Measurements from ENCODE around the gene BRAT1. TPM values are rescaled to one million over a fixed set of nuclear protein-coding genes. Genes with fewer than 3 reads are reported as not detected.

Gene BRAT1
- total RNA-seq (20.1 and 20.3 TPM in 2 replicates), polyA plus RNA-seq (4.0 and 5.8 TPM in 2 replicates), polyA minus RNA-seq (ENCODE audit: low replicate concordance) (5.2 and 21.0 TPM in 2 replicates)
- polyA plus RNA-seq (2012): 10.2 and 18.5 TPM in 2 replicates

DNA sequence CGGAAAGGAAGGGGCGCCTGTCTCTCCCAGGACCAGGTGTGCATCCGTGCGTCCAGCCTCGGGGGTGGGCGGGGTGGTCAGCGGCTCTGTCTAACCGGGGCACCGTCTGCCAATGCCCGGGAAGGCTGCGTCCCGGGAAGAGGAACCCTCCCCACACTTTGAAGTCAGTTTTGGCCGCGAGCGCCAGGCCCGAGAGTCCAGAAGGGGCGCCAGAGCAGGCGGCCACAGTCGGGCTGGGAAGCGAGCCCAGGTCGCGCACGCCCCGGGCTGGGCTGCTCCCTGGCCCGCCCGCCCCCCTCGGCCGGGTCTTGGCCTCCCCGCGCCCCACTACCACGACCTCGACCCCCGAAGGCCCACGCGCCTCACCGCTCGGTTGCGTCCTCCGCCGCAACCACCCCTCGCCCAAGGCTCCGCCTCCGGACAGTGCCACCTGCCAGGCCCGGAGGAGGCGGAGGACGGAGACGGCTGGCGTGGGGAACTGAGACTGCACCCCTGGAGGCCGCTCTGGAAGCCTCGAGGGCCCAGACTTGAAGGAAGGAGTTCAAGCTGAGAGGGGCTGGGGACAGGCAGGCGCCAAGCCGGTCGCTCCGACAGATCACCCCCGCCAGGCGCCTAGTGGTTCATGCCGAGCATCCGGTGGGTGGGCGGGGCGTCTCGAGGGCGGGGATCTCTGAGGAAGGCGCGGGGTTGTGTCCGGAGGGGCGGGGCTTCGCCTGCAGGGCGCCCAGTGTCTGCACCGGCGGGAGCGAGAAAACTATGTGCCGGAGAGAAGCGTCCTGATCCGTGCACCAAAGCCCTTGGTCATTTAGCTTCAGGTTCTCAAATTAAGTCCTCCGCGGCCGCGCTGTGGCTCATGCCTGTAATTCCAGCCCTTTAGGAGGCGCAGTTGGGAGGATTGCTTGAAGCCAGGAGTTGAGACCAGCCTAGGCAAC lies at the start of gene BRAT1:
Gene BRAT1 (minus strand): TSS at position 404 of the 932 bp plus-strand sequence. CDS start 1,093 bp downstream, outside the sequence.
- TF ChIP-seq, protein P1, sequence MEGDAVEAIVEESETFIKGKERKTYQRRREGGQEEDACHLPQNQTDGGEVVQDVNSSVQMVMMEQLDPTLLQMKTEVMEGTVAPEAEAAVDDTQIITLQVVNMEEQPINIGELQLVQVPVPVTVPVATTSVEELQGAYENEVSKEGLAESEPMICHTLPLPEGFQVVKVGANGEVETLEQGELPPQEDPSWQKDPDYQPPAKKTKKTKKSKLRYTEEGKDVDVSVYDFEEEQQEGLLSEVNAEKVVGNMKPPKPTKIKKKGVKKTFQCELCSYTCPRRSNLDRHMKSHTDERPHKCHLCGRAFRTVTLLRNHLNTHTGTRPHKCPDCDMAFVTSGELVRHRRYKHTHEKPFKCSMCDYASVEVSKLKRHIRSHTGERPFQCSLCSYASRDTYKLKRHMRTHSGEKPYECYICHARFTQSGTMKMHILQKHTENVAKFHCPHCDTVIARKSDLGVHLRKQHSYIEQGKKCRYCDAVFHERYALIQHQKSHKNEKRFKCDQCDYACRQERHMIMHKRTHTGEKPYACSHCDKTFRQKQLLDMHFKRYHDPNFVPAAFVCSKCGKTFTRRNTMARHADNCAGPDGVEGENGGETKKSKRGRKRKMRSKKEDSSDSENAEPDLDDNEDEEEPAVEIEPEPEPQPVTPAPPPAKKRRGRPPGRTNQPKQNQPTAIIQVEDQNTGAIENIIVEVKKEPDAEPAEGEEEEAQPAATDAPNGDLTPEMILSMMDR (conservative IDR thresholded peaks at IDR 0.05 in 1 of 2, IDR thresholded peaks at IDR 0.05 in 1 of 2; ENCODE audit: low read depth in 1 of 2, low read length in 2 of 2): peak; percentile 27 to 39
- no peak for TF ChIP-seq EZH2 (IDR thresholded peaks at IDR 0.05; ENCODE audit: low read length, missing control alignments)
- peak within 1 kb of the TSS; percentile 100 for H3K27ac ChIP-seq (ENCODE audit: insufficient read depth, low read length)
- DNase-seq (ENCODE audit: low read depth in 2 of 2): peak; percentile 90
- peak within 1 kb of the TSS; percentile 71 to 83 (median 74) for H3K4me3 ChIP-seq (replicated peaks in 1 of 4; ENCODE audit: control extremely low read depth in 1 of 4, insufficient read depth in 1 of 4, low read depth in 3 of 4, low read length in 4 of 4)
- H3K9me3 ChIP-seq (ENCODE audit: control insufficient read depth, insufficient read depth, low read depth, low read length): no peaks in the 10 kb centered on the region
- peak within 1 kb of the TSS; percentile 90 for H2AFZ ChIP-seq (ENCODE audit: low read length)
- peak within 1 kb of the TSS; percentile 99 for H3K9ac ChIP-seq (ENCODE audit: insufficient read depth, low read length)
- H3K79me2 ChIP-seq (ENCODE audit: control insufficient read depth, insufficient read depth, low read length): peaks cover 13% of the 10 kb centered on the region
- no peaks in the 10 kb centered on the region for H3K27me3 ChIP-seq (ENCODE audit: control insufficient read depth, insufficient read depth, low read length)
- H3K4me2 ChIP-seq (ENCODE audit: extremely low read depth, insufficient read depth, low read length): peak within 1 kb of the TSS; percentile 99
- H4K20me1 ChIP-seq (ENCODE audit: control insufficient read depth, extremely low read depth, insufficient read depth, low read length): no peaks in the 10 kb centered on the region
- H3K4me1 ChIP-seq (ENCODE audit: control insufficient read depth, extremely low read depth, insufficient read depth, low read length): peaks cover 4% of the 10 kb centered on the region
- H3K36me3 ChIP-seq (ENCODE audit: control insufficient read depth, insufficient read depth, low read length): peaks cover 2% of the 10 kb centered on the region

DNA sequence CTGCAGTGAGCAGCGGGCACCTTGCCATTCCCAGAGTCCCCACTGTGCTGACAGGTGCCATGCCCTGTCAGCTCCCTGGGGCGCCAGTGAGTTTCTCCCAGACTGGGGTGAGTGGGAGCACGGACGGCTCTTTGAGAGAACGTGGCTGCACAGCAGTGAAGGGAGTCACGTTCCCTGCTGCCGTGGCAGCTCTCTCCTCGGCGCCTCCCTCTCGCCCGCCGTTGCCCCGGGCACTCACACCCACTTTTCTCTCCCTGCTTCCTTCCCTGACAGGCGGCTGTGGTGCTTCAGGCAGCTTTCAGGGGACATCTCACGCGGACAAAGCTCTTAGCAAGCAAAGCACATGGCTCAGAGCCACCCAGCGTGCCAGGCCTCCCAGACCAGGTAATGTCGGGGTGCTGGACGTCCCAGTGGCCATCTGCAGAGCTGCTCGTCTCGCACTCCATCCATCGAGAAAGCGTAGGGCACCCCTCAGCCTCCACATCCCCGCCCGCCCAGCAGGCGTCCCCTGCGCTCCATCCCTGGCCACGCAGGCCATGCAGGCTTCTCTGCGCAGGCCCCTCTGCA lies 49.4 kb upstream of the BRAT1 start:
- Histone ChIP-seq H3K9ac (ENCODE audit: insufficient read depth, low read length) (no peak overlapping the region), H3K4me3 (replicated peaks in 1 of 4; ENCODE audit: control extremely low read depth in 1 of 4, insufficient read depth in 1 of 4, low read depth in 3 of 4, low read length in 4 of 4) (no peak overlapping the region), H4K20me1 (ENCODE audit: control insufficient read depth, extremely low read depth, insufficient read depth, low read length) (no peaks in the 10 kb centered on the region), H3K4me1 (ENCODE audit: control insufficient read depth, extremely low read depth, insufficient read depth, low read length) (no peaks in the 10 kb centered on the region), H3K9me3 (ENCODE audit: control insufficient read depth, insufficient read depth, low read depth, low read length) (no peaks in the 10 kb centered on the region), H3K27ac (ENCODE audit: insufficient read depth, low read length) (no peak overlapping the region), H3K79me2 (ENCODE audit: control insufficient read depth, insufficient read depth, low read length) (no peaks in the 10 kb centered on the region), H3K27me3 (ENCODE audit: control insufficient read depth, insufficient read depth, low read length) (no peaks in the 10 kb centered on the region), H2AFZ (ENCODE audit: low read length) (no peak overlapping the region), H3K4me2 (ENCODE audit: extremely low read depth, insufficient read depth, low read length) (no peak overlapping the region), H3K36me3 (ENCODE audit: control insufficient read depth, insufficient read depth, low read length) (peaks cover 5% of the 10 kb centered on the region)
- DNase-seq (ENCODE audit: low read depth in 2 of 2): no peak
- no peak for TF ChIP-seq EZH2 (IDR thresholded peaks at IDR 0.05; ENCODE audit: low read length, missing control alignments)
- TF ChIP-seq, protein P1 (conservative IDR thresholded peaks at IDR 0.05 in 1 of 2, IDR thresholded peaks at IDR 0.05 in 1 of 2; ENCODE audit: low read depth in 1 of 2, low read length in 2 of 2): no peak

All from fibroblast of lung (primary cell).